ENCODE data around the gene RBM17.

- no peak for TF ChIP-seq CTCF (IDR thresholded peaks at IDR 0.05)
- TF ChIP-seq POLR2A (IDR thresholded peaks at IDR 0.05): no peak
These were observed 8.2 kb downstream of the RBM17 start for GRCh38 chr10:6097063-6097462.
